ENCODE measurements around the gene NOC3L.

Gene NOC3L

GRCh38 chr10:94294168-94294567 lies 68.6 kb downstream of the NOC3L start:
- no peak for DNase-seq

- DNase-seq = no peak
These were observed 69.4 kb downstream of the NOC3L start for GRCh38 chr10:94293354-94293753.

GRCh38 chr10:94292434-94293090 lies 70.2 kb downstream of the NOC3L start:
- DNase-seq = no peak

GRCh38 chr10:94288361-94289101 lies 74.2 kb downstream of the NOC3L start:
- DNase-seq = no peak

GRCh38 chr10:94287336-94287735 lies 75.4 kb downstream of the NOC3L start:
- no peak for DNase-seq

- DNase-seq = no peak
These were observed 75.8 kb downstream of the NOC3L start for GRCh38 chr10:94286901-94287300.

- no peak for DNase-seq
These were observed 77.5 kb downstream of the NOC3L start for GRCh38 chr10:94285271-94285670.

Measured in activated CD4-positive, alpha-beta T cell treated with anti-CD3 and anti-CD28 coated beads, Interleukin-2, amount 50 U/mL, for 48 hours (primary cell).